Upper lobe of right lung (tissue), 1 donor: ENCODE results near the gene UBE2I. TPM values are rescaled to one million over a fixed set of nuclear protein-coding genes. Genes with fewer than 3 reads are reported as not detected.

Experiments used
- ATAC-seq: fragments of 200-7000 bp; cut with Tn5 transposase; one replicate; pipeline ENCODE4 v1.9.1; 2020; ENCODE audit warnings: mild to moderate bottlenecking, moderate library complexity
- DNase-seq: peaks from one replicate; pipeline ENCODE4 v3.0.0-alpha.2; 2020
- H3K27ac ChIP-seq: fragments of 200-600 bp; one replicate; pipeline ENCODE4 v1.8.0; 2022
- H3K27me3 ChIP-seq: fragments of 200-600 bp; one replicate; pipeline ENCODE4 v1.8.0; 2022; ENCODE audit warnings: mild to moderate bottlenecking
- H3K36me3 ChIP-seq: fragments of 200-600 bp; one replicate; pipeline ENCODE4 v1.8.0; 2022
- H3K4me1 ChIP-seq: fragments of 200-600 bp; one replicate; pipeline ENCODE4 v1.8.0; 2022
- H3K4me3 ChIP-seq: fragments of 200-600 bp; one replicate; pipeline ENCODE4 v1.8.0; 2022; ENCODE audit warnings: mild to moderate bottlenecking
- H3K9me3 ChIP-seq: fragments of 200-600 bp; one replicate; pipeline ENCODE4 v1.8.0; 2022
- CTCF ChIP-seq: fragments of 200-600 bp; IDR thresholded peaks from one replicate; pipeline ENCODE4 v1.8.0; 2022; ENCODE audit warnings: antibody characterized with exemption
- intact Hi-C: fragments of 100-400 bp; cut with DNase I; formaldehyde crosslinking; loops from one replicate; pipeline ENCODE4 v1.11.0; 2022
- total RNA-seq: library from RNA; stranded (reverse); fragmentation: NEBNext Ultra II Directional; extraction: Animal tissue kit (Norgen Biotek cat#: 25700); gene quantifications from one replicate; pipeline ENCODE4 v1.2.1, GENCODE V29; 2021
- donor health status: DM: no; HTN: yes; CAD: no; lungs with severe emphysema.

The UBE2I gene
- total RNA-seq, 1 donor from 2014 or later = 95.6 TPM

DNA sequence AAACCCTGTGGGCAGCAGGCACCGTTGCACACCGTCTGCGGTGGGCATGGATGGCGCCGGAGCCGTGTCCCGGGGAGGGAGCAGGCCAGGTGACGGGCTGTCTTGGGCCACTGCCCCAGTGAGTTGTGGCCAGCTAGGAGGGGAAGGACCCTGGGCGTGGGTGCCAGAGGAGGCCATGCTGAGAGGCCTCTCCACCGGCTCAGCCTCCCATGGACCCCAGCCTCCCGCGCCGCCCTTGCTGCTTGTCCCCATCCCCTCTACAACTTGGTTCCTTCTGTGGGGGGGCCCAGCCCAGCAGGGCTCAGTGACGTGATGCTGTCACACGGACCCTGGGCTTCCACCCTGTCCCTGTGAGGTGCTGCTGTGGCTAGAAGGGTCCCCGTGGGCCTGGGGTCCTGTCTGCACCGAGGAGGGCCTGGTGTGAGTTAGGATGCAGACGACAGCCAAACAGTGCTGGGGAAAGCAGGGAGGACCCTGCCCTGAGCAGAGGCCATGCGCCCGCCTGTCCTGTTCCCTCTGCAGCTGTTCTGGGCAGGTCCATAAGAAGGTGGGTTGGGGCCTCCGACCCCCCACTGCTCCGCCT lies 11.3 kb downstream of the UBE2I start:
- DNase-seq (no peak), ATAC-seq (no peak)
- Histone ChIP-seq H3K4me3 (no peak overlapping the region), H3K9me3 (no peaks in the 10 kb centered on the region), H3K27ac (no peak overlapping the region), H3K4me1 (no peaks in the 10 kb centered on the region), H3K27me3 (no peaks in the 10 kb centered on the region), H3K36me3 (peaks cover 89% of the 10 kb centered on the region)
- intact Hi-C loops = no loop called here
- no peak for TF ChIP-seq CTCF

- no peak for DNase-seq
- Histone ChIP-seq H3K4me1 (no peaks in the 10 kb centered on the region), H3K27me3 (no peaks in the 10 kb centered on the region), H3K36me3 (peaks cover 72% of the 10 kb centered on the region), H3K9me3 (no peaks in the 10 kb centered on the region), H3K4me3 (no peak overlapping the region), H3K27ac (no peak overlapping the region)
- no peak for TF ChIP-seq CTCF
- intact Hi-C loops = no loop called here
- no peak for ATAC-seq
These were observed 13.0 kb downstream of the UBE2I start for GRCh38 chr16:1322407-1322806.

- H3K36me3 ChIP-seq = peaks cover 61% of the 10 kb centered on the region
- no peak for TF ChIP-seq CTCF
These were observed 14.1 kb downstream of the UBE2I start for GRCh38 chr16:1323296-1324239.

GRCh38 chr16:1324286-1324826 lies 14.9 kb downstream of the UBE2I start:
- DNase-seq = no peak
- no peaks in the 10 kb centered on the region for H3K27me3 ChIP-seq
- peaks cover 53% of the 10 kb centered on the region for H3K36me3 ChIP-seq
- ATAC-seq = no peak
- no peaks in the 10 kb centered on the region for H3K4me1 ChIP-seq
- intact Hi-C loops = no loop called here
- no peaks in the 10 kb centered on the region for H3K9me3 ChIP-seq
- no peak overlapping the region for H3K27ac ChIP-seq
- TF ChIP-seq CTCF = no peak
- H3K4me3 ChIP-seq = no peak overlapping the region

More at GRCh38 chr16:1323296-1324239, 14.1 kb downstream of the UBE2I start:
- no peaks in the 10 kb centered on the region for H3K27me3 ChIP-seq
- ATAC-seq (no peak), DNase-seq (no peak)
- H3K4me1 ChIP-seq = no peaks in the 10 kb centered on the region
- no peaks in the 10 kb centered on the region for H3K9me3 ChIP-seq
- no peak overlapping the region for H3K4me3 ChIP-seq
- intact Hi-C loops = no loop called here
- no peak overlapping the region for H3K27ac ChIP-seq

- no peak for DNase-seq
- TF ChIP-seq CTCF = no peak
- intact Hi-C loops = no loop called here
- peaks cover 44% of the 10 kb centered on the region for H3K36me3 ChIP-seq
- no peak overlapping the region for H3K27ac ChIP-seq
- H3K27me3 ChIP-seq = no peaks in the 10 kb centered on the region
- ATAC-seq = no peak
- no peaks in the 10 kb centered on the region for H3K9me3 ChIP-seq
- no peak overlapping the region for H3K4me3 ChIP-seq
- no peaks in the 10 kb centered on the region for H3K4me1 ChIP-seq
These were observed 15.8 kb downstream of the UBE2I start for GRCh38 chr16:1325261-1325660.
